SK-N-SH (cell line): ENCODE results near the gene ACOT7. TPM values are rescaled to one million over a fixed set of nuclear protein-coding genes. Genes with fewer than 3 reads are reported as not detected.

Source experiments
- CTCF ChIA-PET: fragments of 300-600, 350-600 bp; formaldehyde crosslinking; extraction: SDS; loops from one replicate; lab custom pipeline; 2021; lab: Yijun Ruan, JAX
- POLR2A ChIA-PET: fragments of 350-600 bp; sonication (Branson Sonifier 250); formaldehyde crosslinking; extraction: SDS; loops from one replicate; lab custom pipeline; 2020; ENCODE audit warnings: antibody characterized with exemption, inconsistent platforms; lab: Yijun Ruan, JAX
- DNase-seq: peaks from one replicate; pipeline ENCODE4 v3.0.0; 2012
- H2AFZ ChIP-seq: fragments of 200-600 bp; sonication (generic); 2 replicates; pipeline ENCODE4 v1.8.1; 2016; ENCODE audit warnings: antibody characterized with exemption, mild to moderate bottlenecking, low read depth
- H3F3A ChIP-seq: fragments of 200-600 bp; sonication (generic); replicated peaks from 2 replicates; pipeline ENCODE3; 2016; ENCODE audit warnings: antibody characterized with exemption, mild to moderate bottlenecking; ENCODE audit not compliant: insufficient read depth
- H3K27ac ChIP-seq, 2 experiments: fragments of 200-500 bp in 1 of 2; fragments of 200-600 bp in 1 of 2; sonication (Bioruptor generic) in 1 of 2; sonication (generic), shearing (Covaris generic) in 1 of 2; 2 replicates each; pipeline versions ENCODE4 v1.5.1 to v1.6.1; 2014 to 2016; ENCODE audit warnings: low read depth in 2 of 2, inconsistent platforms in 1 of 2, low read length in 1 of 2, mild to moderate bottlenecking in 1 of 2, mixed read lengths in 1 of 2
- H3K27me3 ChIP-seq: fragments of 200-600 bp; sonication (generic), shearing (Covaris generic); 2 replicates; pipeline ENCODE4 v1.6.1; 2016; ENCODE audit warnings: mixed run types; ENCODE audit not compliant: insufficient read depth
- H3K36me3 ChIP-seq, 2 experiments: fragments of 200-500 bp in 1 of 2; fragments of 200-600 bp in 1 of 2; sonication (Bioruptor generic) in 1 of 2; sonication (generic) in 1 of 2; replicated peaks in 1 of 2; 2 replicates each; pipeline versions ENCODE3 to v1.5.1; 2014 to 2016; ENCODE audit warnings: low read length in 1 of 2, mild to moderate bottlenecking in 1 of 2; ENCODE audit not compliant: insufficient read depth in 2 of 2, control insufficient read depth in 1 of 2
- H3K4me1 ChIP-seq, 2 experiments: fragments of 200-500 bp in 1 of 2; fragments of 200-600 bp in 1 of 2; sonication (Bioruptor generic) in 1 of 2; sonication (generic), shearing (Covaris generic) in 1 of 2; 2 replicates each; pipeline versions ENCODE4 v1.5.1 to v1.6.1; 2014 to 2016; ENCODE audit warnings: low read depth in 1 of 2, low read length in 1 of 2, mixed run types in 1 of 2; ENCODE audit not compliant: insufficient read depth in 2 of 2, control insufficient read depth in 1 of 2
- H3K4me2 ChIP-seq: fragments of 200-600 bp; sonication (generic), shearing (Covaris generic); 2 replicates; pipeline ENCODE4 v1.6.1; 2017; ENCODE audit warnings: mixed run types
- H3K4me3 ChIP-seq, 2 experiments: fragments of 200-500 bp in 1 of 2; fragments of 200-600 bp in 1 of 2; sonication (Bioruptor generic) in 1 of 2; sonication (generic), shearing (Covaris generic) in 1 of 2; 2 replicates each; pipeline versions ENCODE4 v1.5.1 to v1.8.1; 2014 to 2016; ENCODE audit warnings: low read depth in 2 of 2, inconsistent platforms in 1 of 2, low read length in 1 of 2, mild to moderate bottlenecking in 1 of 2, mixed read lengths in 1 of 2, moderate library complexity in 1 of 2
- H3K79me2 ChIP-seq: fragments of 200-600 bp; sonication (generic); 2 replicates; pipeline ENCODE4 v1.8.1; 2017; ENCODE audit warnings: mild to moderate bottlenecking; ENCODE audit not compliant: insufficient read depth
- H3K9ac ChIP-seq: fragments of 200-600 bp; sonication (generic); 2 replicates; pipeline ENCODE4 v1.6.1; 2017; ENCODE audit warnings: mixed run types
- H3K9me2 ChIP-seq: fragments of 200-600 bp; sonication (generic); 2 replicates; pipeline ENCODE4 v1.6.1; 2017; ENCODE audit warnings: mixed run types
- H3K9me3 ChIP-seq: fragments of 200-600 bp; sonication (generic); 2 replicates; pipeline ENCODE4 v1.6.1; 2017; ENCODE audit warnings: mixed run types, mild to moderate bottlenecking, moderate library complexity
- H4K20me1 ChIP-seq: fragments of 200-600 bp; sonication (generic); 2 replicates; pipeline ENCODE4 v1.6.1; 2017; ENCODE audit warnings: mild to moderate bottlenecking, mixed run types; ENCODE audit not compliant: insufficient read depth
- EP300 ChIP-seq, 2 experiments: IDR thresholded peaks; 2 replicates each; pipeline versions ENCODE4 v1.4.0 to v1.6.1; 2012; ENCODE audit warnings: borderline replicate concordance in 1 of 2, low read depth in 1 of 2, low read length in 1 of 2
- EZH2phosphoT487 ChIP-seq: fragments of 200-600 bp; sonication (generic); IDR thresholded peaks from 2 replicates; pipeline ENCODE4 v1.6.1; 2017; ENCODE audit warnings: low read depth, mixed run types, mild to moderate bottlenecking, antibody characterized with exemption, moderate library complexity, borderline replicate concordance
- FOXJ3 ChIP-seq: sonication (generic); formaldehyde crosslinking; IDR thresholded peaks from 2 replicates; pipeline ENCODE4 v1.5.1; 2020; ENCODE audit warnings: mild to moderate bottlenecking, missing genetic modification reagents
- GABPA ChIP-seq: IDR thresholded peaks from 2 replicates; pipeline ENCODE4 v1.4.0; 2012; ENCODE audit warnings: low read depth, mild to moderate bottlenecking
- GATA2 ChIP-seq: sonication (generic); formaldehyde crosslinking; IDR thresholded peaks from 2 replicates; pipeline ENCODE4 v1.5.0; 2020; ENCODE audit warnings: mild to moderate bottlenecking, missing genetic modification reagents
- MEF2A ChIP-seq: IDR thresholded peaks from 2 replicates; pipeline ENCODE4 v1.4.0; 2012; ENCODE audit warnings: low read depth, borderline replicate concordance
- NFIC ChIP-seq: IDR thresholded peaks from 2 replicates; pipeline ENCODE4 v1.4.0; 2012; ENCODE audit warnings: borderline replicate concordance
- RAD21 ChIP-seq: IDR thresholded peaks from 2 replicates; pipeline ENCODE4 v1.6.1; 2012; ENCODE audit warnings: mild to moderate bottlenecking, low read length
- RFX5 ChIP-seq: IDR thresholded peaks from 2 replicates; pipeline ENCODE4 v1.6.1; 2012; ENCODE audit warnings: mild to moderate bottlenecking, improper control_type of control experiment, low read length
- TCF12 ChIP-seq: IDR thresholded peaks from 2 replicates; pipeline ENCODE4 v1.4.0; 2012
- TEAD4 ChIP-seq: IDR thresholded peaks from 2 replicates; pipeline ENCODE4 v1.4.0; 2012; ENCODE audit warnings: mild to moderate bottlenecking, borderline replicate concordance; ENCODE audit not compliant: insufficient read depth
- WGBS: methylation state at CpG from one replicate; pipeline ENCODE4 v1.1.6; 2017; ENCODE audit warnings: low lambda C conversion rate; 5-methylcytosine and 5-hydroxymethylcytosine counted together
- polyA plus RNA-seq, 3 experiments: library from polyadenylated mRNA; depleted of rRNA; stranded (reverse); fragments of >200 nt; gene quantifications; 2 replicates each; pipeline ENCODE4 v1.2.3, GENCODE V29; 2012
- TF ChIP-seq, protein P1 (sequence below): fragments of 150-350 bp; IDR thresholded peaks from 2 replicates; pipeline ENCODE4 v1.6.1; 2017; ENCODE audit warnings: antibody characterized with exemption, low read length, low read depth, borderline replicate concordance
- TF ChIP-seq, protein P2 (sequence below): IDR thresholded peaks from 2 replicates; pipeline ENCODE4 v1.4.0; 2012; ENCODE audit warnings: low read depth
- TF ChIP-seq, protein P3 (sequence below): IDR thresholded peaks from 2 replicates; pipeline ENCODE4 v1.6.1; 2012; ENCODE audit warnings: mild to moderate bottlenecking, low read depth, low read length, moderate library complexity

The ACOT7 gene
- polyA plus RNA-seq, 1 of the 3 experiments (the other 2 are of a cell fraction) = 289 TPM

DNA sequence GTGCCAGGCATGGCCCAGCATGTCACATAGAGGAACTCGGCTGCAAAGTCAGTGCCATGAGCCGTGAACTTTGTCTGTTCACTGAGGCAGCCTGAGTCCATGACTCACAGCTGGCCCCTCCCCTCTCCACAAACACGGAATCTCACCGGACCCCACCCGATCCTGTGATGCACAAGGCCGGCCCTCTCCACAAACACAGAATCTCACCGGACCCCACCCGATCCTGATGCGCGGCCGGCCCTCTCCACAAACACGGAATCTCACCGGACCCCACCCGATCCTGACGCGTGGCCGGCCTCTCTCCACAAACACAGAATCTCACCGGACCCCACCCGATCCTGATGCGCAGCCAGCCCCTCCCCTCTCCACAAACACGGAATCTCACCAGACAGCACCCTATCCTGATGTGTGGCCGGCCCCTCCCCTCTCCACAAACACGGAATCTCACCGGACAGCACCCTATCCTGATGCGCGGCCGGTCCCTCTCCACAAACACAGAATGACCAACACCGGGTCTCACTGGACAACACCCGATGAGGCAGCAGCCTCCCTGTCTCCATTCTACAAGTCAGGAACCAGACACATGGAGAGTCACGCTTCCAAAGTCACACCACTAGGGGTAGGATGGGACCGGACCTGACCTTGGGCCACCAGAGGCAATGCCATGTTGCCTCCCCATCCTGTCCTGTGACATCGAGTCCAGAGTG lies 93.1 kb downstream of the ACOT7 start:
- no peak for DNase-seq
- no peak overlapping the region for H3K27ac ChIP-seq
- TF ChIP-seq TCF12 = no peak
- TF ChIP-seq GATA2 (CRISPR knock-in tag) = no peak
- no peaks in the 10 kb centered on the region for H3K27me3 ChIP-seq
- no peak overlapping the region for H3K4me2 ChIP-seq
- H2AFZ ChIP-seq = no peak overlapping the region
- H3K9me3 ChIP-seq = no peaks in the 10 kb centered on the region
- H3K36me3 ChIP-seq = peaks cover 0 to 9% of the 10 kb centered on the region in 2 experiments
- ChIA-PET POLR2A (no interaction called here), CTCF (interaction anchor here (0.7 to 1.6 kb wide), 6 partner anchors 9 to 104 kb away, joined by 3 to 4 read pairs (median 4); no protein-coding TSS in a partner anchor)
- 95% methylated on average over 25 of the region's 32 CpGs for WGBS
- no peak overlapping the region for H3K4me3 ChIP-seq
- peaks cover 0 to 26% of the 10 kb centered on the region in 2 experiments; a peak in 1 of 4 replicates for H3K4me1 ChIP-seq
- no peaks in the 10 kb centered on the region for H4K20me1 ChIP-seq
- H3K79me2 ChIP-seq = no peaks in the 10 kb centered on the region
- no peaks in the 10 kb centered on the region for H3F3A ChIP-seq
- no peaks in the 10 kb centered on the region for H3K9me2 ChIP-seq
- H3K9ac ChIP-seq = no peak overlapping the region

DNA sequence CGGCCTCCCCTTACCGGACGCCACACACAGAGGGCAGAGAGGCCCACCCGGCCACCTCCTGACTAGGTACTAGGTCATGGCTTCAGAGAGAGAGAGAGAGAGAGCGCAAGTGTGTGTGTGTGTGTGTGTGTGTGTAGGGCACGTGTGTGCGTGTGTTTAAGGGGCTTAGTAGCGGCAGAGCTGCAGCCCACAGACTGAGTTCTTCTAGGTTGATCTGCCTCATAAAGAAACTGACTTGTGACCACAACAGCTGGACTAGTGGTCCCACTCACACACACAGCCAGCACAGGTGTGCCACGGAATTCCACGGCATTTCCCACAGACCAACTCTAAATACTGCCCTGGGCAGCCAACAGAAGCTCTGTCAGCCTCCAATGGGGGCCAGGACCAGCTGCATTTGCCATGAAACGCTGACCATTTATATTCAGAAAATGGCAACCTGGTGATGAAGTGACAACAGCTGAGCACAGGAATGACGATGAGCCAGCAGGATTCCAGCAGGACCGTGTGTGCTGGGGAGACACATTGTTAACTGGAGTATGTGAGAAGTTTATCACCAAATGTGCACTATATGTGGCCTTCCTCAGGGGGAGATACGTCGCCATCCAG lies 93.9 kb downstream of the ACOT7 start:
- 90% methylated on average over 13 of the region's 15 CpGs for WGBS
- Histone ChIP-seq H3K27ac (peak overlapping the region in 1 of 2 experiments; percentile 1; a peak in 1 of 4 replicates), H4K20me1 (no peaks in the 10 kb centered on the region), H3K9me2 (no peaks in the 10 kb centered on the region), H3K9me3 (no peaks in the 10 kb centered on the region), H3K27me3 (no peaks in the 10 kb centered on the region), H3K4me1 (peaks cover 0 to 26% of the 10 kb centered on the region in 2 experiments; a peak in 1 of 4 replicates), H3F3A (no peaks in the 10 kb centered on the region), H3K79me2 (no peaks in the 10 kb centered on the region), H3K9ac (no peak overlapping the region), H3K4me3 (no peak overlapping the region), H3K36me3 (peaks cover 0 to 9% of the 10 kb centered on the region in 2 experiments), H3K4me2 (no peak overlapping the region), H2AFZ (no peak overlapping the region)
- POLR2A ChIA-PET = no interaction called here
- CTCF ChIA-PET = interaction anchor here (0.7 to 2.3 kb wide), 6 partner anchors 10 to 105 kb away, joined by 3 to 9 read pairs (median 4); no protein-coding TSS in a partner anchor
- TF ChIP-seq GABPA (no peak), FOXJ3 (CRISPR knock-in tag) (no peak), MEF2A (no peak), RFX5 (no peak)
- TF ChIP-seq, protein P1, sequence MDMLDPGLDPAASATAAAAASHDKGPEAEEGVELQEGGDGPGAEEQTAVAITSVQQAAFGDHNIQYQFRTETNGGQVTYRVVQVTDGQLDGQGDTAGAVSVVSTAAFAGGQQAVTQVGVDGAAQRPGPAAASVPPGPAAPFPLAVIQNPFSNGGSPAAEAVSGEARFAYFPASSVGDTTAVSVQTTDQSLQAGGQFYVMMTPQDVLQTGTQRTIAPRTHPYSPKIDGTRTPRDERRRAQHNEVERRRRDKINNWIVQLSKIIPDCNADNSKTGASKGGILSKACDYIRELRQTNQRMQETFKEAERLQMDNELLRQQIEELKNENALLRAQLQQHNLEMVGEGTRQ = no peak
- DNase-seq = no peak

DNA sequence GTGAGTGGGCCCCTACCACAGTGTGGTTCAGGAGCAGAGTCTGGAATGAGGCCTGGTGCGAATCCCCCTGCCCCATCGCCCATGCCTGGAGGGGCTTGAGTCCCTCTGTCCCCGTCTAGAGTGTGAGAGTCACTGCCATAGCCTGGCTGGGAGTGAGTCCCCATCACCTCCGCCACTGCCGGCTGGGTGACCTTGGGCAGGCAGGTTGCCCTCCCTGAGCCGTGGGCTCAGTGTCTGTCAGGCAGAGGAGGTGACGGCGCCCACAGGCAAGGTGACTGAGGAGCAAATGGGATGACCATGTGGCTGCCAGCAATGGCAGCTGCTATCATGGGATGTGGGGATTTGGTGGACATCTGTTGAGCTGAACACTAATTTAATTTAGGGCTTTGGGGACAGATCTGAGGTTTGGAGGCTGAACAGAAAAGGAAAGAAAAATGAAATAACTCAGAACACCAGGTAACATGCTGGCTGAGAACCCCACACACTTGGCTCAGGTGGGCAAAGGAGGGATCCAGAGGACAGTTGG lies 94.6 kb downstream of the ACOT7 start:
- Histone ChIP-seq H3K4me3 (no peak overlapping the region), H3K79me2 (no peaks in the 10 kb centered on the region), H3K4me1 (peaks cover 0 to 25% of the 10 kb centered on the region in 2 experiments; a peak in 1 of 4 replicates), H3K9ac (no peak overlapping the region), H3K27me3 (no peaks in the 10 kb centered on the region), H3K9me2 (no peaks in the 10 kb centered on the region), H3K9me3 (no peaks in the 10 kb centered on the region), H3K4me2 (no peak overlapping the region), H2AFZ (no peak overlapping the region), H3K36me3 (peaks cover 0 to 16% of the 10 kb centered on the region in 2 experiments), H3K27ac (peak overlapping the region in 1 of 2 experiments; percentile 31; a peak in 1 of 4 replicates), H4K20me1 (no peaks in the 10 kb centered on the region), H3F3A (no peaks in the 10 kb centered on the region)
- WGBS = 92% methylated on average over 6 of the region's 8 CpGs
- DNase-seq = peak; percentile 73
- ChIA-PET POLR2A (no interaction called here), CTCF (interaction anchor here (0.9 to 2.3 kb wide), 4 partner anchors 11 to 52 kb away, joined by 3 to 9 read pairs (median 4); no protein-coding TSS in a partner anchor)
- no peak for TF ChIP-seq RAD21
- no peak for TF ChIP-seq EZH2phosphoT487
- peak in 1 of 2 experiments; percentile 32; a peak in 1 of 4 replicates for TF ChIP-seq EP300 (IDR thresholded peaks at IDR 0.05; ENCODE audit: borderline replicate concordance in 1 of 2, low read depth in 1 of 2, low read length in 1 of 2)
- no peak for TF ChIP-seq NFIC
- TF ChIP-seq TEAD4 = no peak
- TF ChIP-seq, protein P2, sequence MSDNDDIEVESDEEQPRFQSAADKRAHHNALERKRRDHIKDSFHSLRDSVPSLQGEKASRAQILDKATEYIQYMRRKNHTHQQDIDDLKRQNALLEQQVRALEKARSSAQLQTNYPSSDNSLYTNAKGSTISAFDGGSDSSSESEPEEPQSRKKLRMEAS = no peak
- TF ChIP-seq, protein P3, sequence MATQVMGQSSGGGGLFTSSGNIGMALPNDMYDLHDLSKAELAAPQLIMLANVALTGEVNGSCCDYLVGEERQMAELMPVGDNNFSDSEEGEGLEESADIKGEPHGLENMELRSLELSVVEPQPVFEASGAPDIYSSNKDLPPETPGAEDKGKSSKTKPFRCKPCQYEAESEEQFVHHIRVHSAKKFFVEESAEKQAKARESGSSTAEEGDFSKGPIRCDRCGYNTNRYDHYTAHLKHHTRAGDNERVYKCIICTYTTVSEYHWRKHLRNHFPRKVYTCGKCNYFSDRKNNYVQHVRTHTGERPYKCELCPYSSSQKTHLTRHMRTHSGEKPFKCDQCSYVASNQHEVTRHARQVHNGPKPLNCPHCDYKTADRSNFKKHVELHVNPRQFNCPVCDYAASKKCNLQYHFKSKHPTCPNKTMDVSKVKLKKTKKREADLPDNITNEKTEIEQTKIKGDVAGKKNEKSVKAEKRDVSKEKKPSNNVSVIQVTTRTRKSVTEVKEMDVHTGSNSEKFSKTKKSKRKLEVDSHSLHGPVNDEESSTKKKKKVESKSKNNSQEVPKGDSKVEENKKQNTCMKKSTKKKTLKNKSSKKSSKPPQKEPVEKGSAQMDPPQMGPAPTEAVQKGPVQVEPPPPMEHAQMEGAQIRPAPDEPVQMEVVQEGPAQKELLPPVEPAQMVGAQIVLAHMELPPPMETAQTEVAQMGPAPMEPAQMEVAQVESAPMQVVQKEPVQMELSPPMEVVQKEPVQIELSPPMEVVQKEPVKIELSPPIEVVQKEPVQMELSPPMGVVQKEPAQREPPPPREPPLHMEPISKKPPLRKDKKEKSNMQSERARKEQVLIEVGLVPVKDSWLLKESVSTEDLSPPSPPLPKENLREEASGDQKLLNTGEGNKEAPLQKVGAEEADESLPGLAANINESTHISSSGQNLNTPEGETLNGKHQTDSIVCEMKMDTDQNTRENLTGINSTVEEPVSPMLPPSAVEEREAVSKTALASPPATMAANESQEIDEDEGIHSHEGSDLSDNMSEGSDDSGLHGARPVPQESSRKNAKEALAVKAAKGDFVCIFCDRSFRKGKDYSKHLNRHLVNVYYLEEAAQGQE = no peak
